ENCODE data around the gene HUNK.
A peak's percentile ranks its signal among the peaks of the same experiment; 100 is the strongest.
"Not testable (repeated sequence)": the region's sequence is repeated elsewhere in the genome, so short reads cannot be mapped to it uniquely, and the experiment has no call there.

The HUNK gene

DNA sequence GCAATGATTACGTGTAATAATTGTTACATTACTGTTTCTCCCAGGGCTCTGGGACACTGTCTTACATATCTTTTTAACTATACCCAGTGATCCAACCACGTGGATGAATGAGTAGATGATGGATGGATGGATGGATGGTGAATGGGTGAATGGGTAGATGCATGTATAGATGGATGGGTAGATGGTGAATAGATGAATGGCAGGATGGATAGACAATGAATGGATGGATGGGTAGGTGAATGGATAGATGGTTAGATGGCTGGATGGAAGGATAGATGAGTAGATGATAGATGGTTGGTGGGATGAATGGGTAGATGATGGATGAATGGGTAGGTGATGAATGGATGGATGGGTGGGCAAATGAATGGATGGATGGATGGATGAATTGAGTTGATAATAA is 135.9 kb downstream of the HUNK start:
- no peak for DNase-seq

DNA sequence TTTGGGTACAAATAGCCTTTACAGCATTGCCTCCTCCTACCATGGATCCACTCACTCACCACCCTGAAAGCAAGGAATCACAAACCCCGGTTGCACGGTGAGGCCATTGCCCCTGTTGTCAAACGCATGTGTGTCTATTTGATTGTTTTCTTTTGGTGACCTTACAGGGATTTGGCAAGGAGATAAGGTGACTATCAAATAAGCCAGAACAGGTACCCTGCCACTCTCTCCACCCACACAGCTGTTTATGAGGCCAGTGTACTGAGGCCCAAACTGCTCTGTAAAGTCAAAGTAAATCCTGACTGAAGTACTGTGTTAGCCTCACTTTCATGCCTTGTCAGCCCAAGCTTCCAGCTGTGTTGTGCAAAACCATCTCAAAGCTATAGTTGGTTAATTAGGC is 136.4 kb downstream of the HUNK start:
- no peak for DNase-seq

DNA sequence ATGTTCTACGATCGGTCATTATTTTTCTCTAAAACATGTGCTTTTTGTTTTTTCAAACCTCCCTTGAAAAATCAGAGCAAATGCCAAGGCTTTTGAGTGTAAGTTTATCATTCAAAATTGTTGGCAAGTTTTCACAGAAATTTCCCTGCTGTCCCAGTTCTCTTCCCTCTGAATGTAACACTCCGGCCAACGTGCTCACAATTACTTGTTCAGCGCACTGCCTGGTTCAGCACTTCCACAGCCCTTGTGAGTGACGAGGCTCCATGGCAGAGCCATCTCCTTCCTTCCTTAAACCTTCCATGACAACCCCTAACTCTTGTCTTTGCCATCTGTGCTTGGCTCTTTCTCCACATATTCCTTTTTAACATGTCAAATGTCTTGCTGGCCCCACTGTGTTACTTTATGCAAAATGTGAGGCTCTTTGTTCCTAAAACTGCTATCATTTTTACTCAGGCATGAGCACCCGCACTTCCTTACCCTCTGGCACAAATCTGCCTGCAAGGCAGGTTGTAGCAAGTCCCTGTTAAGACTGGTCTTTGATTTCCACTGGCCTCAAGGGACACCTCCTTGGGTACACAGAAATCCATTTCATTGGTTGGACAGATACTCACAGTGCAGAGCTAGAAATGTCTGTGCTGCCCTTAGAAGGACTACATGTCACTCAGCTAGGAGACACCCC is 142.8 kb downstream of the HUNK start:
- DNase-seq, result peak; percentile 24

- no peak for DNase-seq
Measured at GRCh38 chr21:32018381-32018780, 145.6 kb downstream of the HUNK start.

GRCh38 chr21:32020564-32020963 is 147.7 kb downstream of the HUNK start:
- DNase-seq, result no peak

- no peak for DNase-seq
Measured at GRCh38 chr21:32021319-32021994, 148.6 kb downstream of the HUNK start.

GRCh38 chr21:32022146-32022545 is 149.3 kb downstream of the HUNK start:
- no peak for DNase-seq

DNA sequence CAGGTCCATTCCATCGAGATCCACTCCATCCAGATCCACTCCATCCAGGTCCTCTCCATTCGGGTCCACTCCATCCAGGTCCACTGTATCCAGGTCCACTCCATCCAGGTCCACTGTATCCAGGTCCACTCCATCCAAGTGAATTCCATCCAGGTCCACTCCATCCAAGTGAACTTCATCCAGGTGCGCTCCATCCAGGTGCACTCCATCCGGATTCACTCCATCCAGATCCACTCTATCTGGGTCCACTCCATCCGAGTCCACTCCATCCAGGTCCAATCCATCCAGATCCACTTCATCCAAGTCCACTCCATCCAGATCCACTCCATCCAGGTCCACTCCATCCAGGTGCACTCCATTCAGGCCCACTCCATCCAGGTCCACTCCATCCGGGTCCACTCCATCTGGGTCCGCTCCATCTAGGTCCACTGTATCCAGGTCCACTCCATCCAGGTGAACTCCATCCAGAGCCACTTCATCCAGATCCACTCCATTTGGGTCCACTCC is 157.4 kb downstream of the HUNK start:
- no peak for DNase-seq

DNA sequence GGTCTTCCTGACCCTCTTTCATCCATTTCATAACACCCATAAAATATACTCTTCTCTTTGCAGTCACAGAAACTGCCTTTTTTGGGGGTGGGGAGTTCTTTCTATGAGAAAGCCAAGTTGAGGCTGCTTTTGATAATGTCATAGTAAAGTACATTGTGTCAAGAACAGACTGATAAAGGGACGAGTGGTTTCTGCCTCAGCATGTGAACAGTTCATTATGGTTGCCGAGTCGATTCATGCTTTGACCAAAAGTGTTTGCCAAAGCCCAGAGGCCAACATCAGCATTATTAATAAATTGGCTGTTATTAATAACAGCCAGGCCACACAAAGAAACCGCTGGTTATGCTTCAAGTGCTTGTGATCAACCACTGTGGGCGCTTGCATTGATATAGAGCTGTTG is 162.0 kb downstream of the HUNK start:
- DNase-seq, result no peak

- DNase-seq, result no peak
Measured at GRCh38 chr21:32035617-32036016, 162.8 kb downstream of the HUNK start.

- DNase-seq, result no peak
Measured at GRCh38 chr21:32036756-32037155, 163.9 kb downstream of the HUNK start.

DNA sequence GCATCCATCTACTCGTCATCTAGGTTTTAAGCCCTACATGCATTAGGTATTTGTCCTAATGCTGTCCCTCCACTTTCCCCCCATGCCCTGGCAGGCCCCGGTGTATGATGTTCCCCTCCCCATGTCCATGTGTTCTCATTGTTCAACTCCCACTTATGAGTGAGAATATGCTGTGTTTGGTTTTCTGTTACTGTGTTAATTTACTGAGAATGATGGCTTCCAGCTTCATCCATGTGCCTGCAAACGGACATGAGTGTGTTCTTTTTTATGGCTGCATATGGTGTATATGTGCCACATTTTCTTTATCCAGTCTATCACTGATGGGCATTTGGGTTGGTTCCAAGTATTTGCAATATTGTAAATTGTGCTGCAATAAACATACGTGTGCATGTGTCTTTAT is 165.9 kb downstream of the HUNK start:
- not testable (repeated sequence) for DNase-seq

- no peak for DNase-seq
Measured at GRCh38 chr21:32043458-32043857, 170.6 kb downstream of the HUNK start.

DNA sequence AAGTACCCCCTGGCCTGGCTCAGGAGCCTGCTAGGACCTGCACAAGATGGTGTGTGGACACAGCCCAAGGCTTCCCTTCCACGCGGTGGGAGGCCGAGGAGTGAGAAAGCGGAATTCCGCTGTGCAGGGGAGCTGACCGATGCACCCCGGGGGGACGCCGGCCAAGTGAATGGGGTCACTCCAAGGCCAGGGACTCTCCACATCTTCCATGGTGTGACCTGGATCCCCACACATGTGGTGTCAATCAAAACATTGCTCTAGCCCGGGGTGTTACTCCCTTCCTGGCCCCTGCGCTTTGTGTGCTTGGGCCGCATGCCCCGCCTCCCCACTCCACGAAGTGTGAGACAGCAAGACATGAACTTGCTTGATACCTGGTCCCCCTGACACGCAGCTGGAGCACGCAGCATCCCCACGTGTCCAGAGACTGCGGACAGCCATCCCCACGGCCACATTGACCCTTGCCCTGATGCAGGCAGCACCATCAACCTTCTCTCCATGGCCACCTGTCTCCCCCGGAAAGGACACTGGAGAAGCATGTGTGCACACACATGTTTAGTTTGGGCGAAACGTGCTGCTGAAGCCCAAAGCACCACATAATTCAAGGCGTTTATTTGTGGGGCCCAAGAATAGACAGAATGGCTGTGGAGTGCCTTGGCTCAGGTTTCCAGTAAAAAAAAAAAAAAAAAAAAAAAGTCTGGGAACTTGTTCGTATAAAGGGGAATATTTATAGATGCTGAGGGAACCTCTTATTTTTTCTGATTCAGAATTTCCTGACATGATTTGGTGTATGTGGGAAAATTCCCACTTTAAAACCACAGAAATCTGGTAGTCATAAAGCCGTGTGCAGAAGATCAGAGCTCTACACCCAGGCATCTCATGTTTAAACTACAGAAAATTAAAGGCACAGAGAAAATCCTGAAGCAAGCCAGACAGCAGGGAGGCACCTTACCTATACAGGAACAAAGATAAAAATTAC is 171.7 kb downstream of the HUNK start:
- DNase-seq, result no peak

DNA sequence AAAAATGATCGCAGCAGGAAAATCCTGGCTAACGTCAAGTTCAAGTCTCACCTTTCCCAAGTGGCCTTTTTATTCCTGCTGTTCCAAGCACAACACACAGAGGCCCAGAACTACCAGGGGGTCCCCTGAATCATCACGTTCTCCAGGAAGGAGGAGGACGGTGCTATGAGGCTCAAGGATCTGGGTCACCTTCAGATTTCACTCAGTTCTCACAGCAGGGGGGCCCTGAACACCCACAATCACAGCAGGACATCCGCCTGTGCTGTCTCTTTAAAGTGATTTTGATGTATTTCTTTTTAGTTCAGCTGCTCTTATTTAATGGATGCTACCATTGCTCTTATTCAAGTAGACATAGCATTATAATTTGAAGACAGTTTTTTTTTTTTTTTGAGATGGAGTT is 173.4 kb downstream of the HUNK start:
- DNase-seq, result no peak

GRCh38 chr21:32048353-32048752 is 175.5 kb downstream of the HUNK start:
- no peak for DNase-seq

All from NCI-H1436 (cell line).